ENCODE results near the gene PPCDC.

The PPCDC gene

DNA sequence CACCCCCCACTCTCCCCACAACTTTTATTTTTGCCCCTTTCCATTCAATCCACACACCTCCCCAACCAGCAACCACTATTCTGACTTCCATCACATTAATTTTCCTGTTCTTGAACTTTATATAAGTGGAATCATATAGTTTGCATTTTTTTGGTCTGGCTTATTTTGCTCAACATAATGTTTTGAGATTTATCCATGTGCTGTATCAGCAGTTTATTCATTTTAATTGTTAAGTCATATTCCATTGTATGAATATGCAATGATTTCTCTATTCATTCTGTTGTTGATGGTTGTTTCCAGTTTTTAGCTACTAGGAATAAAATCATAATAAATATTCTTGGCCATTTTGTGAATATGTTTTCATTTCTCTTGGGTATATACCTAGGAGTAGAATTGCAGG, 33.9 kb upstream of the PPCDC start:
- Histone ChIP-seq H3K79me1 (ENCODE audit: low read depth, low read length) (no peaks in the 10 kb centered on the region), H2BK15ac (ENCODE audit: low read length) (no peak overlapping the region)

DNA sequence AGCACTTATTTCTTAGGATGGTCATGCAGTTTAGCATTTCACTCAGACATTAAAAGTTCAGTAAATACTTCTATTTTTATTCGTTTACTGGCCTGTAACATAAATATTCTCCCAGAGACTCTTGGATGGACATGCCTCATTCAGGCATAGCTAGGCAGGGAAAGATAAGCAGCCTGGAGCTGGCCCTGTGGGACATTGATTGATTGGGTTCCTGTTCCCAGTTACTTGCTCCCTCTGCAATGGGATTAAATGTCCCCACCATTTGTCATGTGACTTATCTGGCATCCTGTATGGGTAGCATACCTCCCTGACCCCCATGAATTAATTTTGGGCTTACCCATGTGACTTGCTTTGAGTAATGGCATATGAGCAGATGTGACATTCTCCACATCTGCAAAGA, 30.8 kb upstream of the PPCDC start:
- Histone ChIP-seq H3K36me3 (replicated peaks in 1 of 2; ENCODE audit: control insufficient read depth in 2 of 2, insufficient read depth in 2 of 2, low read length in 2 of 2) (no peaks in the 10 kb centered on the region), H3K14ac (ENCODE audit: low read length) (no peak overlapping the region), H3K4ac (ENCODE audit: low read length) (no peak overlapping the region), H2AFZ (ENCODE audit: low read length) (no peak overlapping the region), H4K8ac (ENCODE audit: low read depth, low read length) (no peak overlapping the region), H4K91ac (ENCODE audit: low read depth, low read length, poor library complexity) (no peak overlapping the region), H2BK120ac (ENCODE audit: low read depth, low read length) (no peak overlapping the region), H2BK12ac (ENCODE audit: low read length) (no peak overlapping the region), H3K4me2 (ENCODE audit: insufficient read depth, low read length, poor library complexity, severe bottlenecking) (no peak overlapping the region), H2AK5ac (ENCODE audit: low read depth, low read length) (no peak overlapping the region), H2BK15ac (ENCODE audit: low read length) (no peak overlapping the region), H3K9ac (ENCODE audit: low read depth, low read length, poor library complexity) (no peak overlapping the region), H3K18ac (ENCODE audit: low read length) (no peak overlapping the region), H3K23ac (ENCODE audit: low read depth, low read length, poor library complexity) (no peak overlapping the region), H3K27ac (replicated peaks; ENCODE audit: low read length) (no peak overlapping the region), H3K27me3 (ENCODE audit: control insufficient read depth in 3 of 3, insufficient read depth in 3 of 3, low read depth in 1 of 3, low read length in 3 of 3) (peaks cover 0 to 14% (median 0%) of the 10 kb centered on the region in 3 experiments), H3K9me3 (replicated peaks in 1 of 2; ENCODE audit: control insufficient read depth in 2 of 2, insufficient read depth in 1 of 2, low read depth in 1 of 2, low read length in 2 of 2) (peaks cover 0 to 5% of the 10 kb centered on the region in 2 donors), H2BK5ac (ENCODE audit: low read length) (no peak overlapping the region), H3K4me3 (ENCODE audit: low read length in 2 of 2) (no peak overlapping the region), H3K4me1 (ENCODE audit: control insufficient read depth in 2 of 2, insufficient read depth in 1 of 2, low read depth in 1 of 2, low read length in 2 of 2) (peaks cover 2 to 6% of the 10 kb centered on the region in 2 donors), H3K79me1 (ENCODE audit: low read depth, low read length) (no peaks in the 10 kb centered on the region)
- no peak for DNase-seq (ENCODE audit: low spot score)
- no CpG with 5 or more reads among the region's 1 CpG for WGBS, 2 donors (ENCODE audit: extremely low coverage in 2 of 2, insufficient read length in 2 of 2, insufficient replicate concordance in 1 of 2)

More for the DNA sequence above, 33.9 kb upstream of the PPCDC start:
- H2BK120ac ChIP-seq (ENCODE audit: low read depth, low read length), result no peak overlapping the region
- no peak overlapping the region for H3K23ac ChIP-seq (ENCODE audit: low read depth, low read length, poor library complexity)
- no peak overlapping the region for H2AFZ ChIP-seq (ENCODE audit: low read length)
- H4K91ac ChIP-seq (ENCODE audit: low read depth, low read length, poor library complexity), result no peak overlapping the region
- H2AK5ac ChIP-seq (ENCODE audit: low read depth, low read length), result no peak overlapping the region
- H3K27ac ChIP-seq (replicated peaks; ENCODE audit: low read length), result no peak overlapping the region
- no peak for DNase-seq (ENCODE audit: low spot score)
- no peaks in the 10 kb centered on the region for H3K36me3 ChIP-seq (replicated peaks in 1 of 2; ENCODE audit: control insufficient read depth in 2 of 2, insufficient read depth in 2 of 2, low read length in 2 of 2)
- H3K9ac ChIP-seq (ENCODE audit: low read depth, low read length, poor library complexity), result no peak overlapping the region
- H3K4me2 ChIP-seq (ENCODE audit: insufficient read depth, low read length, poor library complexity, severe bottlenecking), result no peak overlapping the region
- no peaks in the 10 kb centered on the region for H3K9me3 ChIP-seq (replicated peaks in 1 of 2; ENCODE audit: control insufficient read depth in 2 of 2, insufficient read depth in 1 of 2, low read depth in 1 of 2, low read length in 2 of 2)
- no peak overlapping the region for H2BK5ac ChIP-seq (ENCODE audit: low read length)
- H3K18ac ChIP-seq (ENCODE audit: low read length), result no peak overlapping the region
- no peak overlapping the region for H2BK12ac ChIP-seq (ENCODE audit: low read length)
- no peak overlapping the region for H3K14ac ChIP-seq (ENCODE audit: low read length)
- no peak overlapping the region for H3K4ac ChIP-seq (ENCODE audit: low read length)
- no peaks in the 10 kb centered on the region for H3K4me1 ChIP-seq (ENCODE audit: control insufficient read depth in 2 of 2, insufficient read depth in 1 of 2, low read depth in 1 of 2, low read length in 2 of 2)
- H3K27me3 ChIP-seq (ENCODE audit: control insufficient read depth in 3 of 3, insufficient read depth in 3 of 3, low read depth in 1 of 3, low read length in 3 of 3), result peaks cover 0 to 9% (median 0%) of the 10 kb centered on the region in 3 experiments
- no peak overlapping the region for H3K4me3 ChIP-seq (ENCODE audit: low read length in 2 of 2)
- H4K8ac ChIP-seq (ENCODE audit: low read depth, low read length), result no peak overlapping the region

DNA sequence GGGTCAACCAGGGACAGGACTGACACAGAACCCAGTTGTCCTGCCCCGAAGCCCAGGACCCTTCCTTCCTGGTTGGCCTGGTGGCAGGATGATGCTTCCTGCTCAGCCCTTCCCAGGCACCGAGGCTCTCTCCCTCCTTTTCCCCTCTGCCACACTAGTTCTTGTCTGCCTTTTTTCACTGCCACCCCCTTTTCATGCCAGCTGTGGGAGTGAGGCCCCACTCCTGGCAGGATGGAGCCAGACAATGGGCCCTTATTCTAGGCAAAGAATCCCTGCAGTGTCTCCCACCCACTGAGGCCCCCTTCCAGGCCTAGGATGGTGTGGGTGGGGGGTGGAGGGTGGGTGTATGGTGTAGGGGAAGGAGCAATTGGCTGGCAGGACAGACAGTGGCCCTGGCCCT, 29.2 kb upstream of the PPCDC start:
- H3K79me1 ChIP-seq (ENCODE audit: low read depth, low read length), result no peaks in the 10 kb centered on the region
- no peak overlapping the region for H4K91ac ChIP-seq (ENCODE audit: low read depth, low read length, poor library complexity)
- H3K27ac ChIP-seq (replicated peaks; ENCODE audit: low read length), result no peak overlapping the region
- no peak overlapping the region for H3K23ac ChIP-seq (ENCODE audit: low read depth, low read length, poor library complexity)
- no peak overlapping the region for H2BK15ac ChIP-seq (ENCODE audit: low read length)
- peaks cover 0 to 14% (median 0%) of the 10 kb centered on the region in 3 experiments for H3K27me3 ChIP-seq (ENCODE audit: control insufficient read depth in 3 of 3, insufficient read depth in 3 of 3, low read depth in 1 of 3, low read length in 3 of 3)
- H3K14ac ChIP-seq (ENCODE audit: low read length), result no peak overlapping the region
- no peak overlapping the region for H4K8ac ChIP-seq (ENCODE audit: low read depth, low read length)
- H3K4me2 ChIP-seq (ENCODE audit: insufficient read depth, low read length, poor library complexity, severe bottlenecking), result no peak overlapping the region
- H3K4ac ChIP-seq (ENCODE audit: low read length), result no peak overlapping the region
- no peak overlapping the region for H3K9ac ChIP-seq (ENCODE audit: low read depth, low read length, poor library complexity)
- H3K4me1 ChIP-seq (ENCODE audit: control insufficient read depth in 2 of 2, insufficient read depth in 1 of 2, low read depth in 1 of 2, low read length in 2 of 2), result peaks cover 2 to 6% of the 10 kb centered on the region in 2 donors
- no peak overlapping the region for H2BK120ac ChIP-seq (ENCODE audit: low read depth, low read length)
- no peaks in the 10 kb centered on the region for H3K36me3 ChIP-seq (replicated peaks in 1 of 2; ENCODE audit: control insufficient read depth in 2 of 2, insufficient read depth in 2 of 2, low read length in 2 of 2)
- no CpG with 5 or more reads among the region's 2 CpGs for WGBS, 2 donors (ENCODE audit: extremely low coverage in 2 of 2, insufficient read length in 2 of 2, insufficient replicate concordance in 1 of 2)
- no peak for DNase-seq (ENCODE audit: low spot score)
- H2AFZ ChIP-seq (ENCODE audit: low read length), result no peak overlapping the region
- H2BK12ac ChIP-seq (ENCODE audit: low read length), result no peak overlapping the region
- no peak overlapping the region for H3K18ac ChIP-seq (ENCODE audit: low read length)
- H3K9me3 ChIP-seq (replicated peaks in 1 of 2; ENCODE audit: control insufficient read depth in 2 of 2, insufficient read depth in 1 of 2, low read depth in 1 of 2, low read length in 2 of 2), result peaks cover 0 to 8% of the 10 kb centered on the region in 2 donors
- no peak overlapping the region for H2AK5ac ChIP-seq (ENCODE audit: low read depth, low read length)
- no peak overlapping the region for H2BK5ac ChIP-seq (ENCODE audit: low read length)
- H3K4me3 ChIP-seq (ENCODE audit: low read length in 2 of 2), result no peak overlapping the region

DNA sequence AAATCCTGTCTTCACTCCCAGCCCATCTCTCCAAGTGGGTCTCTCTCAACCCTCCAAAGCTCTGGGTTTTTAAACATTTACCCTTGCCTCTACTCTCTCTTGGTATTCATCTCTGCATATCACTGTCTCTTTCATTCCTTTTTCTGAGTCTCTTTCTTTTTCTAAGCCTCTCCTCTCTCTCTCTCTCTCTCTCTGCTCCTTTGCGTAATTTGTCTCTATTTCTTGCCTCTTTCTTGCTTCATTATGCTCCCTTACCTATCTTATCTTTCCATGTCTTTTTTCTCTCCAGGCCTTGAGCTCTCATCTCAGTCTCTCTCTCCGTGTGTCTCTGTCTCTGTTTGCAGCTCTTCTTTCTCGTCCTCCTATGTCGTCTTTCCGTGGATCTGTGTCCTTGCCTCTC, 28.7 kb upstream of the PPCDC start:
- no peak overlapping the region for H3K18ac ChIP-seq (ENCODE audit: low read length)
- H3K4me2 ChIP-seq (ENCODE audit: insufficient read depth, low read length, poor library complexity, severe bottlenecking), result no peak overlapping the region
- peaks cover 0 to 14% (median 0%) of the 10 kb centered on the region in 3 experiments for H3K27me3 ChIP-seq (ENCODE audit: control insufficient read depth in 3 of 3, insufficient read depth in 3 of 3, low read depth in 1 of 3, low read length in 3 of 3)
- no peak overlapping the region for H2AK5ac ChIP-seq (ENCODE audit: low read depth, low read length)
- peak overlapping the region in 1 of 2 donors; percentile 93 for H3K4me3 ChIP-seq (ENCODE audit: low read length in 2 of 2)
- H4K91ac ChIP-seq (ENCODE audit: low read depth, low read length, poor library complexity), result no peak overlapping the region
- no peak overlapping the region for H3K14ac ChIP-seq (ENCODE audit: low read length)
- no peak overlapping the region for H2BK5ac ChIP-seq (ENCODE audit: low read length)
- no CpG with 5 or more reads among the region's 5 CpGs for WGBS, 2 donors (ENCODE audit: extremely low coverage in 2 of 2, insufficient read length in 2 of 2, insufficient replicate concordance in 1 of 2)
- no peak overlapping the region for H2BK120ac ChIP-seq (ENCODE audit: low read depth, low read length)
- H2BK12ac ChIP-seq (ENCODE audit: low read length), result no peak overlapping the region
- H3K27ac ChIP-seq (replicated peaks; ENCODE audit: low read length), result no peak overlapping the region
- no peaks in the 10 kb centered on the region for H3K36me3 ChIP-seq (replicated peaks in 1 of 2; ENCODE audit: control insufficient read depth in 2 of 2, insufficient read depth in 2 of 2, low read length in 2 of 2)
- H3K4me1 ChIP-seq (ENCODE audit: control insufficient read depth in 2 of 2, insufficient read depth in 1 of 2, low read depth in 1 of 2, low read length in 2 of 2), result peaks cover 2 to 6% of the 10 kb centered on the region in 2 donors
- peak overlapping the region; percentile 98 for H2AFZ ChIP-seq (ENCODE audit: low read length)
- H3K79me1 ChIP-seq (ENCODE audit: low read depth, low read length), result no peaks in the 10 kb centered on the region
- H3K9me3 ChIP-seq (replicated peaks in 1 of 2; ENCODE audit: control insufficient read depth in 2 of 2, insufficient read depth in 1 of 2, low read depth in 1 of 2, low read length in 2 of 2), result peaks cover 0 to 8% of the 10 kb centered on the region in 2 donors
- H2BK15ac ChIP-seq (ENCODE audit: low read length), result no peak overlapping the region
- H3K23ac ChIP-seq (ENCODE audit: low read depth, low read length, poor library complexity), result no peak overlapping the region
- no peak overlapping the region for H4K8ac ChIP-seq (ENCODE audit: low read depth, low read length)
- no peak overlapping the region for H3K9ac ChIP-seq (ENCODE audit: low read depth, low read length, poor library complexity)
- DNase-seq (ENCODE audit: low spot score), result no peak
- H3K4ac ChIP-seq (ENCODE audit: low read length), result no peak overlapping the region

Data from neuronal stem cell (in vitro differentiated cells).